Tibial nerve (tissue), 4 donors: Measurements from ENCODE around the gene TOR1A. TPM values are rescaled to one million over a fixed set of nuclear protein-coding genes. Genes with fewer than 3 reads are reported as not detected.

ENCODE experiments used
- DNase-seq, 2 donors: peaks; one replicate each; pipeline ENCODE4 v3.0.0-alpha.2; 2019; ENCODE audit warnings: low spot score in 2 of 2
- H3K27ac ChIP-seq, 4 donors: fragments of 200-600 bp; sonication (generic) in 3 of 4; one replicate each; pipeline ENCODE4 v1.5.1; 2017 to 2019; ENCODE audit warnings: mild to moderate bottlenecking in 1 of 4
- H3K27me3 ChIP-seq, 2 donors: fragments of 200-600 bp; sonication (generic) in 1 of 2; one replicate each; pipeline versions ENCODE4 v1.5.1 to v1.6.0; 2017 to 2019
- H3K36me3 ChIP-seq, 3 donors: fragments of 200-600 bp; sonication (generic); one replicate each; pipeline ENCODE4 v1.5.1; 2018 to 2019
- H3K4me1 ChIP-seq, 4 donors: fragments of 200-600 bp; sonication (generic) in 3 of 4; one replicate each; pipeline ENCODE4 v1.5.1; 2017 to 2019
- H3K4me3 ChIP-seq, 4 donors: fragments of 200-600 bp; sonication (generic) in 3 of 4; one replicate each; pipeline ENCODE4 v1.5.1; 2017 to 2019; ENCODE audit warnings: mild to moderate bottlenecking in 1 of 4, moderate library complexity in 1 of 4
- H3K9me3 ChIP-seq, 4 donors: fragments of 200-600 bp; sonication (generic) in 3 of 4; one replicate each; pipeline ENCODE4 v1.5.1; 2017 to 2019
- CTCF ChIP-seq, 5 experiments: fragments of 200-600 bp in 3 of 5; fragments of 450-650 bp in 2 of 5; sonication (generic) in 3 of 5; IDR thresholded peaks; one replicate each; pipeline ENCODE4 v1.5.1; 2016 to 2019; ENCODE audit warnings: antibody characterized with exemption in 5 of 5, mild to moderate bottlenecking in 3 of 5, moderate library complexity in 2 of 5
- EP300 ChIP-seq, 2 donors: sonication (generic); formaldehyde crosslinking; IDR thresholded peaks; one replicate each; pipeline ENCODE4 v1.6.1; 2017; ENCODE audit warnings: antibody characterized with exemption in 2 of 2, mild to moderate bottlenecking in 1 of 2
- POLR2A ChIP-seq, 2 donors: fragments of 450-650 bp; IDR thresholded peaks; one replicate each; pipeline ENCODE4 v1.6.1; 2017; ENCODE audit warnings: antibody characterized with exemption in 2 of 2, mild to moderate bottlenecking in 2 of 2, moderate library complexity in 2 of 2
- WGBS, 2 donors: methylation state at CpG; one replicate each; pipeline ENCODE4 v1.1.5; 2018; 5-methylcytosine and 5-hydroxymethylcytosine counted together
- total RNA-seq, 4 donors: library from RNA; depleted of rRNA; stranded (reverse); fragments of >200 nt; gene quantifications; one replicate each; pipeline ENCODE4 v1.1.0, GENCODE V29; 2016

The TOR1A gene
- total RNA-seq, 4 donors from 2014 or later = 26.0 to 55.2 (median 40.4) TPM

DNA sequence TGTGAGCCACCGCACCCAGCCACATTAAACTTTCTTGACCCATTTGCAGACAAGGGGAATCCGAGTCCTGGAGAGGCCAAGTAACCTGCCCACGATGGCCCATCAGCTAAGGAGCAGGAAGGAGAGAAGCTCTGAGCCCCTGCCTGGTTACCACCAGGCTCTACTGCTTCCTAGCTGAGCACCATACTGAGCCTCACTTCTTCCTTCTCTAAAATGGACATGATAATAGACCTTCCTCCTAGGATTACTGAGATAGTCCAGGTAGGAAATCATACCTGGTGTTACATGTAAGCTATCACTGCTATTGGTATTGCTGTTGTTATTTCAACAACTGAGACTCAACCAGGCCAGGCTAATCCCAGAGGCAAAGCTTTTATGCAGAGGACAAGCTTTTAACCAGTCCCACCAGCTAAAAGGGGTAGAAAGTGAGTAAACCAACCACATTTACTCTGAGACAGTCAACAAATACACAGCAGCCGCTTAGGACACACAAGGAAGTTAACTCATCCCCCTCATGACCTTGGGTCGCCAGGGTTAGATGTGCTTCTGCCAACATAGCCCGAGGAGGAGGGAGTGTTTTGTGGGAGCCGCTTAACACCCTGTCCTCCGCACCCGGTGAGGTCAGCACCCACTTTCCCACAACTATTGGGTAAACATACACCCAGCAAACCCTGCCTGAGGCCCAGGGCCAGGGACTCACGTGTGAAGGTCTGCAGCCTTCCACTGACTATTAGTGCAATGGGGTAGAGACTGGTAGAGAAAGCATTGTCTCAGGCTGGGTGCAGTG lies 50.5 kb downstream of the TOR1A start:
- Histone ChIP-seq H3K27ac (peak overlapping the region in 2 of 4 donors; percentile 42 to 48), H3K9me3 (no peaks in the 10 kb centered on the region), H3K27me3 (no peaks in the 10 kb centered on the region), H3K4me3 (no peak overlapping the region), H3K4me1 (peaks cover 0 to 43% (median 19%) of the 10 kb centered on the region in 4 donors), H3K36me3 (no peaks in the 10 kb centered on the region)
- peak; percentile 51 to 52 for DNase-seq
- TF ChIP-seq CTCF (IDR thresholded peaks at IDR 0.05) (no peak), POLR2A (IDR thresholded peaks at IDR 0.05) (no peak), EP300 (IDR thresholded peaks at IDR 0.05) (peak in 1 of 2 donors; percentile 77)
- WGBS, 2 donors = 42 to 46% methylated on average over 10 of the region's 10 CpGs

DNA sequence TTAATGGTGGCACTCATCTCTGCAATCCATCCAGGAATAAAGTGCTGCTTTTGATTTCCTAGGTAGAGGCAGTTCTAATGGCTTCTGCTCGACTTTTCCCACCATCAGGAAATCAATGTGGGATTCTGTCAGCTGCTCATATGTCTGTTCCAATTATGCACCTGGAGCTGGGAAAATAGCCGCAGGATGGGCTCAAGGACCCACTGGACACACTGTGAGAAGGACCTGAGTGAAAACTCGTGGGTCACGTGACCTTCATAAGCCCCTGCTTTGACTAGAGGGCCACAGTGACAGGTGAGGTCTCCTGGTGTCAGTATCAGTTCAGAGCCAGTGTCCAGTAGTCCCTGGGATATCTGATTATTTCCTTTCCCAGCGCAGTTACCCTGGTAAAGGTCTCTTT lies 53.2 kb downstream of the TOR1A start:
- 87 to 90% methylated on average over 5 of the region's 5 CpGs for WGBS, 2 donors
- no peak overlapping the region for H3K27ac ChIP-seq
- H3K27me3 ChIP-seq = no peaks in the 10 kb centered on the region
- H3K36me3 ChIP-seq = no peaks in the 10 kb centered on the region
- TF ChIP-seq POLR2A (IDR thresholded peaks at IDR 0.05) (no peak), EP300 (IDR thresholded peaks at IDR 0.05) (no peak), CTCF (IDR thresholded peaks at IDR 0.05) (no peak)
- H3K4me1 ChIP-seq = peaks cover 0 to 21% (median under 1%) of the 10 kb centered on the region in 4 donors
- no peak overlapping the region for H3K4me3 ChIP-seq
- H3K9me3 ChIP-seq = no peaks in the 10 kb centered on the region
- DNase-seq = no peak

DNA sequence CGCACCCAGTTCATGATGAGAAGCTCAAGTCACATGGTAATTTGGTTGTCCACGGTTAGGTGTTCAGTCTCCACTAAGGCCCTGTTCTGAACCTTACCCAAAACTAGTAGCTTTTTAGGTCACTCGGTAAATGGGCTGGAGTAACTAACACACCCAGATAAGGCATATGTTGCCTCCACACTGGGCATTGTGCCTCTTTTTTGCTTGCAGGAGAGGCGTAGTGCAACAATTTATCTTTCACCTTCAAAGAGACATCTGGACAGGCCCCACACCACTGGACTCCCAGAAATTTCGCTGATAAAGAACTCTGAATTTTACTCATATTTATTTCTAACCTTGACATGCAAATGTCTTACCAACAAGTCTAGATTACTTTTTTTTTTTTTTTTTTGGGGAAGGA lies 54.3 kb downstream of the TOR1A start:
- 81 to 85% methylated on average over 5 of the region's 5 CpGs for WGBS, 2 donors
- H3K4me3 ChIP-seq = no peak overlapping the region
- H3K27ac ChIP-seq = no peak overlapping the region
- no peaks in the 10 kb centered on the region for H3K36me3 ChIP-seq
- no peaks in the 10 kb centered on the region for H3K27me3 ChIP-seq
- H3K4me1 ChIP-seq = peaks cover 0 to 12% (median 0%) of the 10 kb centered on the region in 4 donors
- no peaks in the 10 kb centered on the region for H3K9me3 ChIP-seq
- TF ChIP-seq CTCF (IDR thresholded peaks at IDR 0.05) (no peak), EP300 (IDR thresholded peaks at IDR 0.05) (no peak), POLR2A (IDR thresholded peaks at IDR 0.05) (no peak)
- DNase-seq = no peak

GRCh38 chr9:129768486-129768885 lies 55.5 kb downstream of the TOR1A start:
- WGBS, 2 donors = 93 to 97% methylated on average over 6 of the region's 6 CpGs
- peaks cover 0 to 12% (median 4%) of the 10 kb centered on the region in 4 donors for H3K4me1 ChIP-seq
- H3K27ac ChIP-seq = no peak overlapping the region
- H3K36me3 ChIP-seq = no peaks in the 10 kb centered on the region
- H3K9me3 ChIP-seq = no peaks in the 10 kb centered on the region
- no peaks in the 10 kb centered on the region for H3K27me3 ChIP-seq
- no peak overlapping the region for H3K4me3 ChIP-seq
- DNase-seq = no peak
- no peak for TF ChIP-seq CTCF (IDR thresholded peaks at IDR 0.05)
- no peak for TF ChIP-seq POLR2A (IDR thresholded peaks at IDR 0.05)

- H3K4me1 ChIP-seq = peaks cover 0 to 31% (median 7%) of the 10 kb centered on the region in 4 donors
- TF ChIP-seq CTCF (IDR thresholded peaks at IDR 0.05) (no peak), EP300 (IDR thresholded peaks at IDR 0.05) (no peak), POLR2A (IDR thresholded peaks at IDR 0.05) (no peak)
- H3K4me3 ChIP-seq = no peak overlapping the region
- no peak for DNase-seq
- no peak overlapping the region for H3K27ac ChIP-seq
- no peaks in the 10 kb centered on the region for H3K36me3 ChIP-seq
- H3K9me3 ChIP-seq = no peaks in the 10 kb centered on the region
- WGBS, 2 donors = 91 to 93% methylated on average over 4 of the region's 4 CpGs
- H3K27me3 ChIP-seq = no peaks in the 10 kb centered on the region
These were observed 58.1 kb downstream of the TOR1A start for GRCh38 chr9:129765764-129766317.
